Measurements from ENCODE around the gene DNASE1L2.
A peak's percentile ranks its signal among the peaks of the same experiment; 100 is the strongest.

The DNASE1L2 gene

GRCh38 chr16:2251296-2252111 lies 15.3 kb downstream of the DNASE1L2 start, which contains the start of gene ECI1 (continued):
- TF ChIP-seq PRDM10 (tag by site-specific recombination; IDR thresholded peaks at IDR 0.05) (peak; percentile 72), SP3 (tag by site-specific recombination; IDR thresholded peaks at IDR 0.05) (peak; percentile 95), GLIS2 (tag by site-specific recombination; IDR thresholded peaks at IDR 0.05) (peak; percentile 93; the same call in 1 of the 2 replicates), ZNF677 (tag by site-specific recombination; IDR thresholded peaks at IDR 0.05) (0 out of 2 replicates have a peak, but pooled peaks have one; percentile 52), ZNF830 (tag by site-specific recombination; IDR thresholded peaks at IDR 0.05; ENCODE audit: low read depth) (no peak), EGR2 (tag by site-specific recombination; IDR thresholded peaks at IDR 0.05; ENCODE audit: low read depth) (peak; percentile 80), ZNF121 (tag by site-specific recombination; IDR thresholded peaks at IDR 0.05) (peak; percentile 91), ZNF701 (tag by site-specific recombination; IDR thresholded peaks at IDR 0.05) (no peak), ZNF704 (tag by site-specific recombination; IDR thresholded peaks at IDR 0.05) (no peak), ZFHX2 (tag by site-specific recombination; conservative IDR thresholded peaks at IDR 0.05) (peak; percentile 64), OSR2 (tag by site-specific recombination; IDR thresholded peaks at IDR 0.05) (peak; percentile 95), ZNF302 (tag by site-specific recombination; IDR thresholded peaks at IDR 0.05; ENCODE audit: low read depth) (no peak), ZNF341 (tag by site-specific recombination; IDR thresholded peaks at IDR 0.05; ENCODE audit: low read depth) (peak; percentile 99), HOXA7 (CRISPR knock-in tag; IDR thresholded peaks at IDR 0.05; ENCODE audit: borderline replicate concordance) (no peak), ZBTB1 (tag by site-specific recombination; IDR thresholded peaks at IDR 0.05) (0 out of 2 replicates have a peak, but pooled peaks have one; percentile 54), ZSCAN18 (tag by site-specific recombination; IDR thresholded peaks at IDR 0.05) (no peak), ZNF184 (tag by site-specific recombination; IDR thresholded peaks at IDR 0.05) (0 out of 2 replicates have a peak, but pooled peaks have one; percentile 6), ZBTB17 (tag by site-specific recombination; IDR thresholded peaks at IDR 0.05) (peak; percentile 91), ZEB2 (tag by site-specific recombination; IDR thresholded peaks at IDR 0.05) (peak; percentile 99), ZFP41 (tag by site-specific recombination; IDR thresholded peaks at IDR 0.05; ENCODE audit: borderline replicate concordance) (no peak), ZNF433 (tag by site-specific recombination; IDR thresholded peaks at IDR 0.05; ENCODE audit: low read depth) (no peak), MYNN (tag by site-specific recombination; IDR thresholded peaks at IDR 0.05; ENCODE audit: borderline replicate concordance) (no peak), ZNF148 (tag by site-specific recombination; IDR thresholded peaks at IDR 0.05; ENCODE audit: borderline replicate concordance) (no peak), MEIS1 (CRISPR knock-in tag; IDR thresholded peaks at IDR 0.05; ENCODE audit: borderline replicate concordance) (no peak), GFI1B (tag by site-specific recombination; IDR thresholded peaks at IDR 0.05) (no peak), ZNF660 (tag by site-specific recombination; IDR thresholded peaks at IDR 0.05) (peak; percentile 89)
- TF ChIP-seq, protein P1, sequence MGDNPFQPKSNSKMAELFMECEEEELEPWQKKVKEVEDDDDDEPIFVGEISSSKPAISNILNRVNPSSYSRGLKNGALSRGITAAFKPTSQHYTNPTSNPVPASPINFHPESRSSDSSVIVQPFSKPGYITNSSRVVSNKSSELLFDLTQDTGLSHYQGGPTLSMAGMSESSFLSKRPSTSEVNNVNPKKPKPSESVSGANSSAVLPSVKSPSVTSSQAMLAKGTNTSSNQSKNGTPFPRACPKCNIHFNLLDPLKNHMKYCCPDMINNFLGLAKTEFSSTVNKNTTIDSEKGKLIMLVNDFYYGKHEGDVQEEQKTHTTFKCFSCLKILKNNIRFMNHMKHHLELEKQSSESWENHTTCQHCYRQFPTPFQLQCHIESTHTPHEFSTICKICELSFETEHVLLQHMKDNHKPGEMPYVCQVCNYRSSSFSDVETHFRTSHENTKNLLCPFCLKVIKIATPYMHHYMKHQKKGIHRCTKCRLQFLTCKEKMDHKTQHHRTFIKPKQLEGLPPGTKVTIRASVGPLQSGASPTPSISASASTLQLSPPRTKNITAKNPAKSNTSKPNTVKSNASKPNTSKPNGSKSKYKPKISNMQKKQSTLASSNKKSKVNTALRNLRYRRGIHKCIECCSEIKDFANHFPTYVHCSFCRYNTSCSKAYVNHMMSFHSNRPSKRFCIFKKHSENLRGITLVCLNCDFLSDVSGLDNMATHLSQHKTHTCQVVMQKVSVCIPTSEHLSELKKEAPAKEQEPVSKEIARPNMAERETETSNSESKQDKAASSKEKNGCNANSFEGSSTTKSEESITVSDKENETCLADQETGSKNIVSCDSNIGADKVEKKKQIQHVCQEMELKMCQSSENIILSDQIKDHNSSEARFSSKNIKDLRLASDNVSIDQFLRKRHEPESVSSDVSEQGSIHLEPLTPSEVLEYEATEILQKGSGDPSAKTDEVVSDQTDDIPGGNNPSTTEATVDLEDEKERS (tag by site-specific recombination; IDR thresholded peaks at IDR 0.05): no peak

All from HEK293 (cell line).